Smooth muscle cell (in vitro differentiated cells): Measurements from ENCODE around the gene ERP29. TPM values are rescaled to one million over a fixed set of nuclear protein-coding genes. Genes with fewer than 3 reads are reported as not detected.

ENCODE experiments used
- DNase-seq: peaks from one replicate; lab custom pipeline; 2025; ENCODE audit not compliant: unreplicated experiment; lab: John Stamatoyannopoulos, UW
- H2AFZ ChIP-seq: fragments of 200-600 bp; sonication (generic); 2 replicates; pipeline ENCODE4 v1.6.0; 2016; ENCODE audit warnings: antibody characterized with exemption, low read depth, mild to moderate bottlenecking
- H3F3A ChIP-seq: fragments of 200-600 bp; sonication (generic); 2 replicates; pipeline ENCODE4 v1.6.0; 2017; ENCODE audit warnings: antibody characterized with exemption, low read depth
- H3K27ac ChIP-seq: fragments of 200-600 bp; sonication (generic); 2 replicates; pipeline ENCODE4 v1.5.1; 2016; ENCODE audit warnings: low read depth, mild to moderate bottlenecking
- H3K27me3 ChIP-seq: fragments of 200-600 bp; sonication (generic); 2 replicates; pipeline ENCODE4 v1.6.1; 2016; ENCODE audit warnings: low read depth, mild to moderate bottlenecking
- H3K36me3 ChIP-seq: fragments of 200-600 bp; sonication (generic); 2 replicates; pipeline ENCODE4 v1.5.1; 2016; ENCODE audit warnings: low read depth
- H3K4me1 ChIP-seq: fragments of 200-600 bp; sonication (generic); 2 replicates; pipeline ENCODE4 v1.5.1; 2016; ENCODE audit warnings: low read depth
- H3K4me2 ChIP-seq: fragments of 200-600 bp; sonication (generic); 2 replicates; pipeline ENCODE4 v1.6.0; 2016; ENCODE audit warnings: mild to moderate bottlenecking
- H3K4me3 ChIP-seq: fragments of 200-600 bp; sonication (generic); 2 replicates; pipeline ENCODE4 v1.5.1; 2016; ENCODE audit warnings: mild to moderate bottlenecking
- H3K79me2 ChIP-seq: fragments of 200-600 bp; sonication (generic); 2 replicates; pipeline ENCODE4 v1.6.0; 2016; ENCODE audit warnings: low read depth, mild to moderate bottlenecking
- H3K9ac ChIP-seq: fragments of 200-600 bp; sonication (generic); 2 replicates; pipeline ENCODE4 v1.6.0; 2016; ENCODE audit warnings: low read depth
- H3K9me3 ChIP-seq: fragments of 200-600 bp; sonication (generic); replicated peaks from 2 replicates; pipeline ENCODE4 v1.5.1; 2016; ENCODE audit warnings: low read depth
- H4K20me1 ChIP-seq: fragments of 200-600 bp; sonication (generic); 2 replicates; pipeline ENCODE4 v1.6.0; 2016; ENCODE audit warnings: low read depth
- CTCF ChIP-seq: fragments of 200-600 bp; sonication (generic); IDR thresholded peaks from 2 replicates; pipeline ENCODE4 v1.5.1; 2017; ENCODE audit warnings: borderline replicate concordance, mild to moderate bottlenecking, antibody characterized with exemption; ENCODE audit not compliant: insufficient read depth, poor library complexity, severe bottlenecking
- WGBS: methylation state at CpG from one replicate; pipeline ENCODE4 v1.1.7; 2016; ENCODE audit warnings: low lambda C conversion rate; 5-methylcytosine and 5-hydroxymethylcytosine counted together
- polyA plus RNA-seq: library from polyadenylated mRNA; unstranded; fragments of >200 nt; fragmentation: Nextera tagmentation; extraction: Ambion mirVana; gene quantifications from 2 replicates; pipeline ENCODE4 v1.2.1, GENCODE V29; 2016
- total RNA-seq: library from RNA; depleted of rRNA; stranded (reverse); fragments of >200 nt; gene quantifications from 2 replicates; pipeline ENCODE4 v1.2.3, GENCODE V29; 2014

Gene ERP29
- total and polyA plus RNA-seq, 2 experiments from 2014 or later: 44.2 to 118 TPM

DNA sequence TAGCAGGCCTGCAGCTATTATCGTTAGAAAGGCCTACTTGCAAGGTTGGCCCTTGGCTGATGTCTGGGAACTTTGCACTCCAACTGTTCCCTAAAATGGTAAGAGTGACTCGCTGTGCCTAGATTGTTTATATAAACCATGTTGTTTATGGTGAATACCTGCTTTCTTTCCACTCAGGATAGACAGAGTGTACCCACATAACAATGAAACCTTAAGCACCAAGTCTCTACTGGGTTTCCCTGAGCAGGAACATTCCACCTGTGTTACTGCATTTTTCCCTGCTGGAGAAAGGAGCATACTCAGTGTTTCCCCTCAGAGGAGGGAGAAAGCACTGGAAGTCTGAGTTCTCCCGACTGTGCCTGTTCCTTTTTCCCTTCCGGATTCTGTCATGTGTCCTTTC, 32.8 kb downstream of the ERP29 start:
- Histone ChIP-seq H4K20me1 (no peaks in the 10 kb centered on the region), H3K27me3 (no peaks in the 10 kb centered on the region), H2AFZ (no peak overlapping the region), H3K4me1 (no peaks in the 10 kb centered on the region), H3F3A (no peaks in the 10 kb centered on the region), H3K9ac (no peak overlapping the region), H3K79me2 (no peaks in the 10 kb centered on the region), H3K4me3 (no peak overlapping the region), H3K9me3 (no peaks in the 10 kb centered on the region), H3K27ac (no peak overlapping the region), H3K36me3 (peaks cover 45% of the 10 kb centered on the region), H3K4me2 (no peak overlapping the region)
- TF ChIP-seq CTCF: no peak
- no peak for DNase-seq
- WGBS: 91% methylated on average over 4 of the region's 4 CpGs

- Histone ChIP-seq H4K20me1 (no peaks in the 10 kb centered on the region), H3K27me3 (no peaks in the 10 kb centered on the region), H3K4me1 (no peaks in the 10 kb centered on the region), H2AFZ (no peak overlapping the region), H3F3A (no peaks in the 10 kb centered on the region), H3K9ac (no peak overlapping the region), H3K27ac (no peak overlapping the region), H3K9me3 (no peaks in the 10 kb centered on the region), H3K4me3 (no peak overlapping the region), H3K79me2 (no peaks in the 10 kb centered on the region), H3K4me2 (no peak overlapping the region), H3K36me3 (peaks cover 38% of the 10 kb centered on the region)
- no peak for DNase-seq
- 98% methylated on average over 13 of the region's 13 CpGs for WGBS
- TF ChIP-seq CTCF: no peak
These were observed 36.1 kb downstream of the ERP29 start for GRCh38 chr12:112049351-112049750.

DNA sequence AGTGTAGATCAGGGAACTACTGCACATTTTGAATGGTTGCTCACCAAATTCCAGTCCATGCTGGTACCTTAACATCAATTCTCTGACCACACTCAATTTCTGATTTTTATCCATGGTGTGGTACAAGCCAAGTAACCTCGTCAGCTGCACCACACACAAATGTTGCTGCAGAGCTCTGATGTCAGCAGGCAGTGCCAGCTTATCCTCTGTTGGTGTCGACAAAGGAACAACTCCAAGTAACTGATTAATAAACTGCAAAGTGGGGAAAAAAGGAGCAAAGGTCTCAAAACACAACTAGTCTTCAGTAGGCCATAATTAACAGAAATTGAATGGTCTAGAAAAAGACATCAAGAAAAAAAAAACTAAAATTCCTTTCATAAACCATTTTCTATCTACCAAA, 47.9 kb downstream of the ERP29 start:
- Histone ChIP-seq H2AFZ (no peak overlapping the region), H3K4me2 (no peak overlapping the region), H3K4me3 (no peak overlapping the region), H3K27me3 (no peaks in the 10 kb centered on the region), H3F3A (no peaks in the 10 kb centered on the region), H4K20me1 (no peaks in the 10 kb centered on the region), H3K27ac (no peak overlapping the region), H3K79me2 (no peaks in the 10 kb centered on the region), H3K4me1 (no peaks in the 10 kb centered on the region), H3K9me3 (no peaks in the 10 kb centered on the region), H3K9ac (no peak overlapping the region), H3K36me3 (peaks cover 14% of the 10 kb centered on the region)
- WGBS: 100% methylated on average over 2 of the region's 2 CpGs
- no peak for TF ChIP-seq CTCF
- DNase-seq: no peak

DNA sequence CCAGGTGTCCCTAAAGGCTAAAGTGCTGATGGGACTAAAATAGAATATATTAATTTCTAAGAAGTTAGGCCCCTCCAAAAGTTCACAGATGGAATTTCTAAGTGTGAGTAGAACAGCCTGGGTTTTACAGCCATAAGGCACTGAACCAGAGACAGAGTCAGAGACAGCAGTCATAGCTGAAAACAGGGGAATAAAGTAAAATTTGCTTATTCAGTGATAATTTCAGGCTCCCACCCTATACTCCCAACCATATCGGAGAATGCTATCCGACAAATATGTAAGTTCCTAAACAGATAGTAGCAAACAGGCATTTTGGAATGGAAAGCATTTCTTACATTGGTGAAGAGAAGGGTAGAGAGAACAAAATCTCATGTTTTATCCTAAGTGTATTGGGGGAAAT, 50.0 kb downstream of the ERP29 start:
- Histone ChIP-seq H3K4me2 (no peak overlapping the region), H3K9ac (no peak overlapping the region), H3K27me3 (no peaks in the 10 kb centered on the region), H3K4me3 (no peak overlapping the region), H3K79me2 (no peaks in the 10 kb centered on the region), H3K36me3 (peaks cover 32% of the 10 kb centered on the region), H3K4me1 (no peaks in the 10 kb centered on the region), H2AFZ (no peak overlapping the region), H3K9me3 (no peaks in the 10 kb centered on the region), H3K27ac (no peak overlapping the region), H4K20me1 (no peaks in the 10 kb centered on the region), H3F3A (no peaks in the 10 kb centered on the region)
- DNase-seq: no peak
- TF ChIP-seq CTCF: no peak
- 98% methylated on average over 2 of the region's 2 CpGs for WGBS
